Measurements from ENCODE around the gene ANK3.

Gene ANK3

DNA sequence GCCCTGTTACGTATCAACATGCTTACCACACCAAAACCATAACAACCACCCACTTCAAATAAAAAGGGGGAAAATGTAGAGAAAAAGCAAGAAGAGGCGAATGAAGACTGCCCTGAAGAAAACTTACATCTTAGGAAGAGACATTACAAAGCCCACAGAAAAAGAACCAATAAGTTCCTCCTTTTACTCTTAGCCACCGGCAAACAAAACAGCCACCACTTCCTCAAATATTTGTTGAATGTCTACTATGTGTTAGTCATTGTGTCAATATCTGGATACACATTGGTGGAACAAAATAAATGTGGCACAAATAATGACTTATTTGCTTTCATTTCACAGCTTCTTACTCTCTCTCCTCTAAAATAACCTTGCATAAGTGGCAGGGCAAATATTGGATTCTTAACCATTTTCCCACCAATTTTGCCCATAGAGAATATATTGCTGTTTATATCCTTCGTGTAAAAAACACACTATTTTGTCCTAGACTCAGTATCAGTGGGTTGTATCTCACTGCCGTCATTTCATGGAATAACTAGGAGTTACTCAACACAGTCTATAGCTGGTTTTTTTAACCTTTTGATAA, 106.8 kb downstream of the ANK3 start:
- H3K27me3 Mint-ChIP-seq = peaks cover 4% of the 10 kb centered on the region
- no peak overlapping the region for H3K4me3 Mint-ChIP-seq
- no peaks in the 10 kb centered on the region for H3K36me3 Mint-ChIP-seq (ENCODE audit: low read depth)
- H3K4me1 Mint-ChIP-seq (ENCODE audit: low read depth) = peaks cover 3% of the 10 kb centered on the region
- H3K9me3 Mint-ChIP-seq = no peaks in the 10 kb centered on the region
- H3K27ac Mint-ChIP-seq = no peak overlapping the region

DNA sequence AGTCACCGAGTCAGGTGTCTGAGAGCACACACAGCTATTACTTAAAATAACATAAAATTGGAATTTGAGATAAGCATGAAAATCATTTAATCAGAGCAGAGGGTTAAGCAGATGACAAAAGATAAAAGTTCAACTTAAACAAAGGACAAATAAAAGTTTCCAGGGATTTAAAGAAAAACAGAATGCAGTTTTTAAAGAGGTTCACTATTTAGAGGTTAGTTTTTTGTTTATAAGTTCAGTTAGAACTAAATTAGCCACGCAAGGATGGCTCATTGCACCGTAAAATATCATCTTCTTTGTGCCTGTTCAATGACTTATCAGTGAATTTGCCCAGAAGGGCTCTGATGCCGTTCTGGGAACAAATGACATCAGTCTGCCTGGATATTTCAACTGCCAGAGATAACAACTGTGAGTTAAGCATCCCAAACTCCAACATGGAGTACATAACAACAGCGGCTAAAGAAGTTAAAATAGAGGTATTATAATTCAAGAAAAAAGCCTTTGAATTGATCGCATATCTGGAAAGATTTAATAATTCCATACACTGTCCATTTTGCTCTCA, 107.8 kb downstream of the ANK3 start:
- Mint-ChIP-seq H3K27ac (no peak overlapping the region), H3K27me3 (peaks cover 4% of the 10 kb centered on the region), H3K4me3 (no peak overlapping the region), H3K36me3 (ENCODE audit: low read depth) (no peaks in the 10 kb centered on the region), H3K9me3 (no peaks in the 10 kb centered on the region), H3K4me1 (ENCODE audit: low read depth) (peaks cover 3% of the 10 kb centered on the region)

DNA sequence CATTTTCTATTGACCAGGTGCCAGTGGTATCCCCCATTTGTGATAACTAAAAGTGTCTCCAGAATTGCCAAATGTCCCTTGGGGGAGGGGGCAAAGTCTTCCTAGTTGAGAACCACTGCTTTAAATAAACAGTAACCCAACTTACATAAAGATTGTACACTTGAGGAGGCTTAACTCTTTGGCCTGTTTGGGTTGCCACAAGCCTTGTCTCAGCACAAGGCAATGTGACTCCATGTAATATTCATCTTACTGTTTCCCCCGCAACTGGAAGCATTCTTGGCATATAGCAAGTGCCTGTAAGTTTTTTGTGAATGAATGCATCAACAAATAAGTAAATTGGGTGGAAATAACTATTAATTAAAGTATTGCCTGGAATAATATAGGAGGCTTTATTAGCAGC, 108.3 kb downstream of the ANK3 start:
- peaks cover 4% of the 10 kb centered on the region for H3K27me3 Mint-ChIP-seq
- H3K4me3 Mint-ChIP-seq = no peak overlapping the region
- no peaks in the 10 kb centered on the region for H3K36me3 Mint-ChIP-seq (ENCODE audit: low read depth)
- no peaks in the 10 kb centered on the region for H3K9me3 Mint-ChIP-seq
- no peak overlapping the region for H3K27ac Mint-ChIP-seq
- peaks cover 3% of the 10 kb centered on the region for H3K4me1 Mint-ChIP-seq (ENCODE audit: low read depth)

DNA sequence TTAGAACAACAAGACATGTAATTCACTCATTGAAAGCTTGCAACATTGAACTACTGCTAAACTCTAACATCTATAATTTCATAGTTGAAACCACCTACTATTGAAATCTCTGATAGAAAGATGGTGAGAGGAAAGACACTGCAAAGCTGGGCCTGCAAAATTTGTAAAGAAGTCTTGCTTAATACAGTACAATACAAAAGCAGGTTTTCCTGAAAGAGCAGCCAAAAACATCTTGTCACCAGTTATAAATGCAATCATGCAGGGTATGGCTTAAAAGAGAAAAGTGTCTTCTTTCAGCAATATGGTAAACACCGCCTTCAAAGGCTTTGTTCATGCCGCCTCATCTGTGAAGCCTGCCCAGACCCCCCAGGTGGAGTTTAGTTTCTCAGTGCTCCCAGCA, 109.2 kb downstream of the ANK3 start:
- Mint-ChIP-seq H3K9me3 (no peaks in the 10 kb centered on the region), H3K36me3 (ENCODE audit: low read depth) (no peaks in the 10 kb centered on the region), H3K27me3 (peaks cover 4% of the 10 kb centered on the region), H3K27ac (no peak overlapping the region), H3K4me1 (ENCODE audit: low read depth) (peaks cover 3% of the 10 kb centered on the region), H3K4me3 (no peak overlapping the region)

DNA sequence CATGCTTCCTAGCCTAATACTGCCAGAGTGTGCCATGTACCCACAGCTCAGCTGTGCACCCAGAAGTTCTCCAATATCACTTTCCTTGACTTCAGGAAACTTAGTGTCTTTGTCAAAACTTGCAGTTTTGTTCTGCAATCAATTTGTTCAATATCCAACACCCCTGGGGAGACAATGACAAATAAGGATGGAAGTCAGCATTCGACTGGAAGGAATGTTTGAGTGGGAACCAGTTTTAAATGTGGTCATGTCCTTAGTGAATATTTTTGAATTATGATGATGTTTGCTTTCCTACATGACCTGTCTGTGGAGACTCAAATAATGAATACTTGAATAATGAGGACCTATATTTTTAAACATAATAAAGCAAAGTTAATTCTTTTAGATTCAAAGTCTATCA, 112.0 kb downstream of the ANK3 start:
- H3K27ac Mint-ChIP-seq = no peak overlapping the region
- H3K36me3 Mint-ChIP-seq (ENCODE audit: low read depth) = no peaks in the 10 kb centered on the region
- H3K4me3 Mint-ChIP-seq = no peak overlapping the region
- H3K4me1 Mint-ChIP-seq (ENCODE audit: low read depth) = peaks cover 2% of the 10 kb centered on the region
- peaks cover 3% of the 10 kb centered on the region for H3K27me3 Mint-ChIP-seq
- H3K9me3 Mint-ChIP-seq = peaks cover 4% of the 10 kb centered on the region

DNA sequence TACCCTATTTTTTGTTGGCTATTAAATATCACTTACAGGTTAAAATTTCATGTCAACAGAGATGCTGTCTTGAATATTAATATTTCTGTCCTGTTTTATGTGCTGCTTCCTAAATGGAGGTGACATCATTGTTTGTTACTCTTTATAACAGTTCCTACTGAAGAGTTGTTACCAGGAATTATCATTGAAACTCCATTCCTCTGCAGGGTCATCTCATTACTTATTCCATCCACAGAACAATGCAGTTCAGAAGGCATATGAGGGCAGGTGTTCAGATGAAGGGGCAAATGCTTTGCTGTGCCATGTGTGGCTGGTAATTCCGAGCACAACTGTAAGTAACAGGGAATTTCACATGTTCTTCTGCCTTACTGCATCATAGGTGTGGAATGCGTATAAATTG, 113.4 kb downstream of the ANK3 start:
- no peak overlapping the region for H3K27ac Mint-ChIP-seq
- no peaks in the 10 kb centered on the region for H3K4me1 Mint-ChIP-seq (ENCODE audit: low read depth)
- no peak overlapping the region for H3K4me3 Mint-ChIP-seq
- no peaks in the 10 kb centered on the region for H3K36me3 Mint-ChIP-seq (ENCODE audit: low read depth)
- no peaks in the 10 kb centered on the region for H3K27me3 Mint-ChIP-seq
- H3K9me3 Mint-ChIP-seq = peaks cover 4% of the 10 kb centered on the region

DNA sequence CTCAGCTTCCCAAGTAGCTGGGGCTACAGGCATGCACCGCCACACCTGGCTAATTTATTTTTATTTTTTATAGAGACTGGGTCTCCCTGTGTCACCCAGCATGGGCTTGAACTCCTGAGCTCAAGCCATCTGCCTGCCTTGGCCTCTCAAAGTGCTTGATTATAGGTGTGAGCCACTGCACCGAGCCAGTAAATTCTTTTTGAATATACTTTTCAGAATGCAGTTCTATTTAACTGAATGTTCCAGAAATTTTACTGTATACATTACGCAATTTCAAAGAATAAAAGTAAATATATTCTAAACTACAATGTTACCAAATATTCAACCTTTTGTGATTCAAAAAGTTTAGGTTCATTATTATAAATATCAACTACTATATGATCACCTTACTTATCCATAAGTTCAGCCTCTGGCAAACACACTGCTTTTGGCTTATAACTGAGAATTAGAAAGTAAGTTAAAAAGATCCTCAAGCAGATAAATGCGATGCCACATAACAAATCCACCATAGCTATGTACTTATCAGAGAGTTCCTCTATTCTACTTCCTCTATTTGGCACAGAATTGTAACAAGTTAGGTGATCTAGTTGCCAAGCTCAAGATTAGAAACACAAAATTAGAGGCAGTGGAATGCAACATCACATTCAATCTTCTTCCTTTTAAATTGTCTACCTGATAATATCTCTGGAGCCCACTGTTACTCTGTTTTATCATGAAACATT, 118.2 kb downstream of the ANK3 start:
- no peak overlapping the region for H3K27ac Mint-ChIP-seq
- H3K9me3 Mint-ChIP-seq = peaks cover 4% of the 10 kb centered on the region
- H3K4me3 Mint-ChIP-seq = no peak overlapping the region
- no peaks in the 10 kb centered on the region for H3K36me3 Mint-ChIP-seq (ENCODE audit: low read depth)
- no peaks in the 10 kb centered on the region for H3K27me3 Mint-ChIP-seq
- no peaks in the 10 kb centered on the region for H3K4me1 Mint-ChIP-seq (ENCODE audit: low read depth)

DNA sequence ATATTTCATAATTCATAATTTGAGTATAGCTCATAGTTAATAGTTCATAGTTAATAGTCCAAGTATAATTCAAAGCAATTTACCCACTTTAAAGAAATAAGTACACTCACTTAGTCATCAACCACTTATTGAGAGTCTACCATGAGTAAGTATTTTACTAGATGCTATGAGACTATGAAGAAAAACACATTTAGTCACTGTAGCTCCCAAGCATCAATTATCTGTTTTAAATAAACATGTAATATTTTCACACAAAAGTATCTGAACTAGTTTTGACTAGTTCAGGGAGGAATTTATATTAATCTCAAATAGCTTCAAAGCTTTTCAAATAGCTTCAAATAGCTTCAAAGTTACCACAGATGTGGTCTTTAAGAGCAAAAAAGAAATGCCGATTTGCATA, 119.2 kb downstream of the ANK3 start:
- Mint-ChIP-seq H3K9me3 (peaks cover 4% of the 10 kb centered on the region), H3K27ac (no peak overlapping the region), H3K36me3 (ENCODE audit: low read depth) (no peaks in the 10 kb centered on the region), H3K4me3 (no peak overlapping the region), H3K4me1 (ENCODE audit: low read depth) (no peaks in the 10 kb centered on the region), H3K27me3 (no peaks in the 10 kb centered on the region)

DNA sequence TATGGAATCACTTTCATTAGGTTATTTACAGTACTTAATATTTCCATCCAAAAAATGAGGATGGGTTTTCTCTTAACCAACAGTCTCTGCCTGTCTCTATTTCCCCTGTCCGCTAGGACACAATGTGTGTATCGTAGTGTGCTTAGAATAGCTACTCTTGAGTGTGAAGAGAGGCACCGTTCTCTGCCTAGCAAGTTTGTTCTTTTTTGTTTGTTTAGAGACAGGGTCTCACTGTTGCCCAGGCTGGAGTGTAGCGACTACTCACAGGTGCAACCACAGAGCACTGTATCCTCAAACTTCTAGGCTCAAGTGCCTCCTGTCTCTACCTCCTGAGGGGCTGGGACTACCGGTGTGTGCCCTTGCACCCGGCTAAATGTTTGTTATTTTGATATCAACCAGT, 121.9 kb downstream of the ANK3 start:
- no peaks in the 10 kb centered on the region for H3K36me3 Mint-ChIP-seq (ENCODE audit: low read depth)
- H3K4me1 Mint-ChIP-seq (ENCODE audit: low read depth) = no peaks in the 10 kb centered on the region
- H3K27me3 Mint-ChIP-seq = peaks cover 7% of the 10 kb centered on the region

DNA sequence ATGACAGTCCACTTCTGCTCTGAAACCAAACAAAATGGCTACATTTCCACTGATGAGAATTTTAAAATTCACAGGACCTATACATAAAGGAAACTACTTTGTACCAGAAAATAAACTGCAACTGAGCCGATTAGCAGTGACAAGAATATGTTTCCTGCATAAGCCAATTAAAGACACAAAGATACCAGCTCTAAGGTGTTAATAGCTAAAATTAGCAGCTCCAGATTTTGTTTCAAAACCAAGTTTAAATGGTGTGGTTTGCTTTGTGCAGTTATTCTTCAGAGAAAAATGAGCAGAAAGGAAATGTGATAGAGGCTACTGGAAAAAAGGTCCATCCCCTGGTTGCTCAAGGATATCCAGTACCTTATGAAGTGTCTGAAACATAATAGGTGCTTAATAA, 123.2 kb downstream of the ANK3 start:
- no peaks in the 10 kb centered on the region for H3K9me3 Mint-ChIP-seq
- H3K27me3 Mint-ChIP-seq = peaks cover 7% of the 10 kb centered on the region
- H3K27ac Mint-ChIP-seq = no peak overlapping the region
- no peaks in the 10 kb centered on the region for H3K36me3 Mint-ChIP-seq (ENCODE audit: low read depth)
- H3K4me1 Mint-ChIP-seq (ENCODE audit: low read depth) = no peaks in the 10 kb centered on the region
- no peak overlapping the region for H3K4me3 Mint-ChIP-seq

More for the DNA sequence above, 121.9 kb downstream of the ANK3 start:
- Mint-ChIP-seq H3K9me3 (no peaks in the 10 kb centered on the region), H3K27ac (no peak overlapping the region), H3K4me3 (no peak overlapping the region)

DNA sequence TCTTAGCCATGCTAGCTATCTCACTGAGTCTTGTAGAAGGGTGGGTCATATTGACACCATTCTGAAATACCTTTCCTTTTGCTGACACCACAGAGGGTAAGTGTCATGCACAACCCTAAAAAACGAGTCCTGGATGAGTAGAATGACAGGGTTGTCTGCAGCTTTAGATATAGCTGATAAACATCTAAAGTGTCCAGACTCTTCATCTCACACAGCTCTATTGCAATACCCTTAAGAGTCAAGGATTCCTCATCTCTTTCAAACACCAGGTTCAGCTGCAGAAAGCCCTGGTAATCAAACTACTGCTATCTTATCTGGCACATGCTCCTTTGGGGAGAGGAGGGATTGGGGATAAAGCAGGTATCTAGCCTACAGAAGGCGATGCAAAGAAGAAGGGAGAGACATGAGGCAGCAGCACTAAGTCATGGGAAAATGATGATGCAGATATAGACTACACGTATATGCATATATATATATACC, 127.0 kb downstream of the ANK3 start:
- Mint-ChIP-seq H3K9me3 (no peaks in the 10 kb centered on the region), H3K36me3 (ENCODE audit: low read depth) (no peaks in the 10 kb centered on the region), H3K27me3 (peaks cover 7% of the 10 kb centered on the region), H3K4me1 (ENCODE audit: low read depth) (no peaks in the 10 kb centered on the region), H3K4me3 (no peak overlapping the region), H3K27ac (no peak overlapping the region)

DNA sequence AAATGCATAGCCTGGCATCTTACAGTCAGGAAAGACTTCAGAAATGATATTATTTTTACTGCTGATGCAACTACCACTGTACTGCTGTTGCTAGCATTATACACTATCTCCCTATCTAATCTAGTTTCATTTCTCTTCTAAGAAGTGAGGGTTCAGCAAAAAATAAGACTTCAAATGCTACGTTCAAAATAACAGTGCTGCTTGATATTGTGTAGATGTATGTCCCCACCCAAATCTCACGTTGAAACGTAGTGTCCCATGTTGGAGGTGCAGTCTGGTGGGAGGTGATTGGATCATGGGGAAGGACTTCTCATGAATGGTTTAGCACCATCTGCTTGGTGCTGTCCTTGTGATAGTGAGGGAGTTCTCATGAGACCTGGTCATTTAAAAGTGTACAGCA, 129.4 kb downstream of the ANK3 start:
- Mint-ChIP-seq H3K27me3 (peaks cover 7% of the 10 kb centered on the region), H3K36me3 (ENCODE audit: low read depth) (no peaks in the 10 kb centered on the region), H3K4me1 (ENCODE audit: low read depth) (no peaks in the 10 kb centered on the region), H3K27ac (no peak overlapping the region), H3K9me3 (no peaks in the 10 kb centered on the region), H3K4me3 (no peak overlapping the region)

DNA sequence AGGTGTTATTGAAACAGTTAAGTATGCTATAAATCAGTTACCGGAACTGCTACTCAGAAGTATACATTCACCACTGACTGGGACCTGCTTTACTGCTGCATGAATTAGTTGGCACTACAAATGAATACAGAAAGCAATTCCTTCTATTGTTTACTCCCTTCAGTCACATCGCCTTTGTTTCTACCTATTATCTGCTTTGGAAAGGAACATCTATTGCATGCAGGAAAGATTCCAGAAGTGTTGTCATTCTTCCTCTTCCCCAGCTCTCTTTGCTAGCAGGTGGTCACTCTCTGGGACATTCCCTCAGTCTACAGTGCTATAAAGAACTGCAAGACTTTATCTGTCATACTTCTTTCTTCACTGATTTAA, 131.3 kb downstream of the ANK3 start:
- no peak overlapping the region for H3K27ac Mint-ChIP-seq
- H3K4me1 Mint-ChIP-seq (ENCODE audit: low read depth) = no peaks in the 10 kb centered on the region
- no peak overlapping the region for H3K4me3 Mint-ChIP-seq
- H3K9me3 Mint-ChIP-seq = no peaks in the 10 kb centered on the region
- H3K27me3 Mint-ChIP-seq = peaks cover 2% of the 10 kb centered on the region
- H3K36me3 Mint-ChIP-seq (ENCODE audit: low read depth) = no peaks in the 10 kb centered on the region

DNA sequence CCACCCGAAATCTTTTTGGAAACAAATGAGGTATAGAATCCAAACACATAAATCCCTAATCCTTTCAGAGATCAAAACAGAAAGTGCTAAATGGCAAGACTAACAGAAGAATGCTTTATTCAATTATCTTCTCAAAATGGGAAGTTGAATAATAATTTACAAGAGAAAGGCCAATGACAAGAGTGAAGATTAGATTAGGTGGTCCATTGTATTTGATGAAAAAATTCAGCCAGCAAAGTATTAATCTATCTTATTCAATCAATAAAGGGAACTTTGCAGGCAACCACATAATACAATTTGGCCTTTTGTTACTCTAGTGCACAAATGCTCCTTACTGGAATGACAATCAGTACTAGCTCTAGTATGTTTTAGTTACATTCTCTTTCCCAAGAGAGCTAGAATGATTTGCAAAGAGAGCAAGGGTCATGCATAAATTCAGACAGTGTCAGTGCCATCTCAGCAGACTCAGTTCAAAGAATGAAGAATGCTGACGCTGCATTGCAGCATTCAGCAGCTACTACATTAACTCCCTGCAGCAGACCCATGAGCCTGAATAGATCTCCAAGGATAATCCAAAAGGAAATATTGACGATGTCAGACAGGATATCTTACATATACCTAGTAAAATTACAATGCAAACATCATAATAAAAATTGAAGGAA, 131.8 kb downstream of the ANK3 start:
- Mint-ChIP-seq H3K4me3 (no peak overlapping the region), H3K9me3 (no peaks in the 10 kb centered on the region), H3K27ac (no peak overlapping the region), H3K36me3 (ENCODE audit: low read depth) (no peaks in the 10 kb centered on the region), H3K27me3 (no peaks in the 10 kb centered on the region), H3K4me1 (ENCODE audit: low read depth) (no peaks in the 10 kb centered on the region)

DNA sequence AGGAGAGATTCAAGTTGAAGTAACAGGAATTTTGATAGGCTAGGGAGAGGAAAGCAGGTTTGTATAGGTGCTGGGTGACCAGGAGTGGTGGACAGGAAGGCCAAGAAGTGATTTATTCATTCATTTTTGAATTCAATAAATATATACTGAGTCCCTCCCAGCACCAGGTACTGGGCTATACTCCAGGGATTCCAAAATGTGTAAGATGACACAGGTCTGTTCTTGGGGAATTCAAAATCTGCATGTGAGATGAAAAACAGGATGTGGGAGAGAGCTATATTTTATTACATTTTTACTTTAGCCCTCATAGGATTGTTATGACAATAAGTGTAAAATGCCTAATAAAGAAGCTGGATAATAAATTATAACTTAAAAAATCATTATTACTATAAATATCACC, 134.9 kb downstream of the ANK3 start:
- H3K4me1 Mint-ChIP-seq (ENCODE audit: low read depth) = no peaks in the 10 kb centered on the region
- no peaks in the 10 kb centered on the region for H3K9me3 Mint-ChIP-seq
- H3K4me3 Mint-ChIP-seq = no peak overlapping the region
- no peaks in the 10 kb centered on the region for H3K36me3 Mint-ChIP-seq (ENCODE audit: low read depth)
- no peaks in the 10 kb centered on the region for H3K27me3 Mint-ChIP-seq
- no peak overlapping the region for H3K27ac Mint-ChIP-seq
